ENCODE measurements around the gene LRP1-AS. TPM values are rescaled to one million over a fixed set of nuclear protein-coding genes. Genes with fewer than 3 reads are reported as not detected.

LRP1-AS gene
- not detected for polyA plus RNA-seq (2013, experiment 1 of 2; ENCODE audit: insufficient read length)
- not detected for polyA plus RNA-seq (2013, experiment 2 of 2; ENCODE audit: insufficient read length)

- DNase-seq, result peak; percentile 68
These were observed at the start of gene LRP1-AS for GRCh38 chr12:57146961-57147944. Gene LRP1-AS, minus strand, starts transcription at chr12:57147619.

DNA sequence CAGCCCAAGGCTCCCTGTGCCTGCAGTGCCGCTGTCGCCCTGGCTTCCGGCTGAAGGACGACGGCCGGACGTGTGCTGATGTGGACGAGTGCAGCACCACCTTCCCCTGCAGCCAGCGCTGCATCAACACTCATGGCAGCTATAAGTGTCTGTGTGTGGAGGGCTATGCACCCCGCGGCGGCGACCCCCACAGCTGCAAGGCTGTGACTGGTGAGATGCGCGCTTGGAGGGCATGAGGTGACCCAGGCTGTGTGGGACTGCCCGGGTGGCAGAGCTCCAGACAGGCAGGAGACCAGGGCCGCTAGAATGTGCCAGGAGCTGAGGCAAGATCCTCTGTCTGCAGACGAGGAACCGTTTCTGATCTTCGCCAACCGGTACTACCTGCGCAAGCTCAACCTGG lies 49.5 kb upstream of the LRP1-AS start:
- DNase-seq, result no peak

DNA sequence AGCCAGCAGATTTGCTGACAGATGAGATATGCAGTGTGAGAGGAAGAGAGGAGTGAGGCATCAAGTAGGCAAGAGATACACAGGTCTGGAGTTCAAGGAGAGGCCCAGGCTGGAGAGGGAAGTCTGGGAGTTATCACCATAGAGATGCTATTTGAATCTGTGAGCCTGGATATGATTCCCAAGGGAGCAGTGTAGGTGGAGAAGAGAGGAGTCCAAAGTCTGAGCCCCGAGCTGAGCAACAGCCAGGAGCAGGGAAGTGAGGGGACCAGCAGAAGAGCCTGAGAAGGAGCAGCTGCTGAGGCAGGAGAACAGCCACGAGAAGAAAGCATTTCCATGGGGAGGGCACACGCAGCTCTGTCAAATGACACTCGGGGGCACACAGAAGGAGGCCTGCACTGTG lies 49.0 kb upstream of the LRP1-AS start:
- DNase-seq, result no peak

GRCh38 chr12:57195611-57196371 lies 48.4 kb upstream of the LRP1-AS start:
- DNase-seq, result no peak

DNA sequence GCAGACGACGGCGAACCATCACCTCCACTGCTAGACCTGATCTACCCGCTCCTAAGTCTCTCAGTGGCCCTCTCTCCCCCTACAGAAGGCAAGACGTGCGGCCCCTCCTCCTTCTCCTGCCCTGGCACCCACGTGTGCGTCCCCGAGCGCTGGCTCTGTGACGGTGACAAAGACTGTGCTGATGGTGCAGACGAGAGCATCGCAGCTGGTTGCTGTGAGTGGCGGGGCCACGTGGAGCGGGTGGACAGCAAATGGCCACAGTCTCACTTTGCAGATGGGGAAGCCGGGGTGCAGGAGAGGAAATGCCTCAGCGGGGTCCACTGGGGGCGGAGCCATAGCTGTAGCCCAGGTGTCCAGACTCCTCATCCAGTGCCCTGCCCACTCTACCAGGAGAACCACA lies 47.8 kb upstream of the LRP1-AS start:
- DNase-seq, result no peak

GRCh38 chr12:57194253-57194652 lies 46.8 kb upstream of the LRP1-AS start:
- no peak for DNase-seq

DNA sequence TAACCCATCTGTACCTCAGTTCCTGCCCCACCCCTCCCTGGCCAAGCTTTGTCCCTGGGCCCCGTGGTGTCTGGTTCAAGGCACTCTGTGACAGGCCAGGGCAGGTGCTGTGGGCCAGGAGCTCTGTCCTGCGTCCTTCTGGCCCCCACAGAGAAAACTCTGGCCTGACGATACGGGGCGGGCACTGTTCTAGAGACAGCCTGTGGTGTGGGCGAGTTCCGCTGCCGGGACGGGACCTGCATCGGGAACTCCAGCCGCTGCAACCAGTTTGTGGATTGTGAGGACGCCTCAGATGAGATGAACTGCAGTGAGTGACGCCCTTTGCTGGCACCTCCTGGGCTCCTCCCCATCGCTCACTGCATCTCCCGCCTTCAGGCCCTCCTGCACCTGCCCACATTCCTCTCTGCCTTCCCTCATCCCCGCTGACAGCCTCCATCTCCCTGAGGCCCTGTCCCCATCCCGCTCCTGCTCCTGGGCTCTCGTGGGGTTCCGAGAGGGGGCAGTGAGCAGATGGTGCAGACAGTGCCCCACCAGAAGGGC lies 46.4 kb upstream of the LRP1-AS start:
- no peak for DNase-seq

DNA sequence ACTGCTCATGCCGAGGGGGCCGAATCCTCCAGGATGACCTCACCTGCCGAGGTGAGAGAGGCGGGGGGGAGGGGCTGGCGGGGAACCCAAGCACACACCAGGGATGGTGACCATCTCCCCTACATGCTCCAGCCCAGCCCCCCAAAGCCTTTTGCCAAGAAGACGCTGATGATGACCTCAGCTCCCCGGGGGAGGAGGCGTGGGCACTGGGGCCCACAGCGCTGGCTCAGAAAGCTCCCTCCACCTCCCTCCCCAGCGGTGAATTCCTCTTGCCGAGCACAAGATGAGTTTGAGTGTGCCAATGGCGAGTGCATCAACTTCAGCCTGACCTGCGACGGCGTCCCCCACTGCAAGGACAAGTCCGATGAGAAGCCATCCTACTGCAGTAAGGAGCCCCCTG lies 45.5 kb upstream of the LRP1-AS start:
- DNase-seq, result no peak

DNA sequence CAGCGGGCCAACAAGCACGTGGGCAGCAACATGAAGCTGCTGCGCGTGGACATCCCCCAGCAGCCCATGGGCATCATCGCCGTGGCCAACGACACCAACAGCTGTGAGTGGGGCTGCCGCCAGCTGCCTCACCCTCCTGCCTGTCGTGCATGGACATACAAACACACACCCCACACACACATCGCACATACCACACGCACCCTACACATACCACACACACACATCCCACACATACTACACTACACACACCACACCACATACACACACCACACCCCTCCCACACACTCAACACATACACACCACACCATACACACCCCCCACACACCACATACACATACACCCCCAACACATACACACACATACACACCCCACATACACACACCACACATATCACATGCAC lies 44.0 kb upstream of the LRP1-AS start:
- no peak for DNase-seq

DNA sequence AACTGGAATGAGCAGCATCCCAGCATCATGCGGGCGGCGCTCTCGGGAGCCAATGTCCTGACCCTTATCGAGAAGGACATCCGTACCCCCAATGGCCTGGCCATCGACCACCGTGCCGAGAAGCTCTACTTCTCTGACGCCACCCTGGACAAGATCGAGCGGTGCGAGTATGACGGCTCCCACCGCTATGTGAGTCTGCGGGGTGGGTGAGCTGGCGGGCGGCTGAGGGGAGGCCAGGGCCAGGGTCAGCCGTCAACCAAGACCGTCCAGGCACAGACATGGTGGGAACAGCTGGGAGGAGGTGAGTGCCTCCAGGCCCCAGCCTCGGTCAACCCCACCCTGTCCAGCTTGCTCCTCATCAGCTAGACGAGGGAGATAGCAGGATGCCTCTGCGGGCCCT lies 43.4 kb upstream of the LRP1-AS start:
- DNase-seq, result no peak

DNA sequence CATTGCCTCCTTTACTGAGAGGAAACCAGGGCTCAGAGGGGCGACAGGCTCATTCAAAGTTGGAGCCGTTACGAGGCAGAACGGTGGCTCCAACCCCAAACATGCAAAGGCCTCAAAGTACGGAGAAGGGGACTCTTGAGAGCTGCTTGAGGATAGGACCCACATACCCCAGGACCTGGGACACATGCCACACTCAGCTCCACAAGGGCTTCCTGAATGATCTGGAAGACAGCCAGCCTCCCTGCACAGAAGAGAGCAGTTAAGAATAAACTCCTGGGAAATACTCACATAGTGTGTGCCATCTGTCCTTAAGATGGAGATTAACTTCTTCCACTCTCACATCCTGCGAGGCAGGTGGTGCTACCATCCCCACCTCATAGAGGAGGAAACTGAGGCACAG lies 42.6 kb upstream of the LRP1-AS start:
- peak; percentile 16 for DNase-seq

DNA sequence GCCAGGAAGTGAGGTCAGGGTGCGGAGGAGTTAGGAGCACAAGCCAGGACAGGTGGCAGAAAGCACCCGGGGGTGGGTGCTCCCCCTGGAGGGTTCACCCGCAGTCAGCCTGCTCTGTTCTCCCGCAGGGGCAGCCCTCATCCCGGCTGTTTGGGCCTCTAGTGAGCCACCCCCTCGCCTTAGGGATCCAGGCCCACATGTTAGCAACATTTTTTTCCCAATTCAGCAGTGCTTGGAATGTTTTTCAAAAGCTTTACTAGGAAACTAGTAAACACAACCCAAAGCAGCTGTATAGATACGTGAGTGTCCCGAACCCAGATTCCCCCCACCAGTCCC lies 40.6 kb upstream of the LRP1-AS start:
- DNase-seq, result no peak

DNA sequence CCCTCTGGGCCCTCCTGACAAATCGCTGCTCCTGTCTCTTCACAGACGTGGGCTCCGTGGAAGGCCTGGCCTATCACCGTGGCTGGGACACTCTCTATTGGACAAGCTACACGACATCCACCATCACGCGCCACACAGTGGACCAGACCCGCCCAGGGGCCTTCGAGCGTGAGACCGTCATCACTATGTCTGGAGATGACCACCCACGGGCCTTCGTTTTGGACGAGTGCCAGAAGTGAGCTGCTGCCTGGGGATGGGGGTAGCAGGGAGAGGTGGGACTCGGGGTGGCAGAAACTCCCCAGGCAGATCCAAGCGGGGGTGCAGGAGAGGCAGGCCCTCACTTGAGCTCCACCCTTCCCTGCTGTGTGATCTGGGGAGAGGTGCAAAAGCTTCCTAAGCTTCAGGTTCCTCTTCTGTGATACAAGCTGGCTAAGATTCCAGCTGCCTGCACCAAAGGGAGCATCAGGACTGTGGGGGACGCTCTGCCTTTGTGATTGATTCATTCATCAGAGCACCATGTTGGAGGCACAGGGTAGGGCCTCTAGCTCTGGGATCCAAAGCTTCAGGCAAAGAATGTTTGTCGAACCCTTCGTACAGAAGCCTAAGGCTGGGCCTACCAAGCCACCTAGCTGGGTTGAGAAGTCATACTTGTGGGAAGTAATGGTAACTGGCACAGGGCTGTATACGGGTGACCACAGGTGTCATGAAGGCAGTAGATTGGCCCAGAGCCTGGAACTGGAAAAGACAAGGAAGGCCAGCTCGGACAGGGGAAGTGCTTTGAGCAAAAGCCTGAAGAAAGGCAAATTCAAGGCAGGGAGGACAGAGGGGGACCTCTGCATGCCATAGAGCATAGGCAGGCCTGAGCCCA lies 40.0 kb upstream of the LRP1-AS start:
- no peak for DNase-seq

- DNase-seq, result no peak
These were observed 38.6 kb upstream of the LRP1-AS start for GRCh38 chr12:57185906-57186508.

GRCh38 chr12:57185403-57185802 lies 38.0 kb upstream of the LRP1-AS start:
- no peak for DNase-seq

DNA sequence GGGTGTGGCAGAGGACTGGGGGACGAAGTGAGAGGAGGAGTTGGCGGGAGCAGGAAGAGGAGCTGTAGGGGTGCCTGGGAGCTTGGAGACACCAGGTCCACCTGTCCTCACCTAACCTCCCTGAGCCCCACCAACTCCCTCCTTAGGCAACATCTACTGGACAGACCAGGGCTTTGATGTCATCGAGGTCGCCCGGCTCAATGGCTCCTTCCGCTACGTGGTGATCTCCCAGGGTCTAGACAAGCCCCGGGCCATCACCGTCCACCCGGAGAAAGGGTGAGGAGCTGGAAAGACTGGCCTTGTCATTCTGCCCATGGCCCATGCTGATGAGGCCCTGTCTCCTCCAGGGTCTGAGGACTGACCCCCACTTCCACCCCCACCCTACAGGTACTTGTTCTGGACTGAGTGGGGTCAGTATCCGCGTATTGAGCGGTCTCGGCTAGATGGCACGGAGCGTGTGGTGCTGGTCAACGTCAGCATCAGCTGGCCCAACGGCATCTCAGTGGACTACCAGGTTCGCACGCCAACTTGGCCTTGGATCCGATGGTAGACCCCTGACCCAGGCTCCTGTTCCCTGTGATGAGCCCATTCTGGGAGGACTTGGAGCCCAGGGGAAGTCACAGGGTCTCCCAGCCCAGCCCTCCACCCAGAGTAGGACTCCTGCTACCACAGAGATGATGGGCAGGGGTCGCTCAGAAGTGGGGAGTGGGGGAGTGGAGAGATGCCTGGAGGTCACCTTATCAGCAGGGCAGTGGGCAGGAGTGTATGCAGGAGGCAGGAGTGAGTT lies 36.7 kb upstream of the LRP1-AS start:
- no peak for DNase-seq

DNA sequence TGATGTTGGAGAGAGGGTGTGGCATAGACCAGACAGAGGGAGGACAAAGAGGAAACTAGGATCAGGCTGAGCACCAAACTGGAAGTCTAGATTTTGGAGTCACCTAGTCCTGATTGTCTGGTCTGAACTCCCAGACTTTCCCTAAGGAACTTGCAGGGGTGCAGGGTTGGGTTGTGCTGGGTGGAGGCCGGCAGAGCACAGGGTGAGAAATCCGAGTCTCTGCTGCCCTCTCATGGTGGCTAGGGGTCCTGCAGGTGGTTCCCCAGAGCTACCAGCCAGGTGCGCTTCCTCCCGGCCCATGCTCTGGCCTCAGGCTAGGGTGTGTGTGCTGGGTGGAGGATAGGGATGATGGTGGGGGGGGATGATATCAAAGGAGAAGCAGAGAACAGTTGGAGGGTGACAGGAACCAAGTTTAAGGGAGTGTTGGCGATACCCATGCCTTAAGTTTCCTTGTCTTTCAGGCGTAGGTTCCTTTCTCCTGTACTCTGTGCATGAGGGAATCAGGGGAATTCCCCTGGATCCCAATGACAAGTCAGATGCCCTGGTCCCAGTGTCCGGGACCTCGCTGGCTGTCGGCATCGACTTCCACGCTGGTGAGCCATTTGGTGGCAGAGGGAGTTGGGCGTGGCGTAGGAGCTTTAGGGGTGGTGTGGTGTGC lies 35.6 kb upstream of the LRP1-AS start:
- DNase-seq, result peak; percentile 63

GRCh38 chr12:57181561-57182155 lies 34.2 kb upstream of the LRP1-AS start:
- DNase-seq, result no peak

DNA sequence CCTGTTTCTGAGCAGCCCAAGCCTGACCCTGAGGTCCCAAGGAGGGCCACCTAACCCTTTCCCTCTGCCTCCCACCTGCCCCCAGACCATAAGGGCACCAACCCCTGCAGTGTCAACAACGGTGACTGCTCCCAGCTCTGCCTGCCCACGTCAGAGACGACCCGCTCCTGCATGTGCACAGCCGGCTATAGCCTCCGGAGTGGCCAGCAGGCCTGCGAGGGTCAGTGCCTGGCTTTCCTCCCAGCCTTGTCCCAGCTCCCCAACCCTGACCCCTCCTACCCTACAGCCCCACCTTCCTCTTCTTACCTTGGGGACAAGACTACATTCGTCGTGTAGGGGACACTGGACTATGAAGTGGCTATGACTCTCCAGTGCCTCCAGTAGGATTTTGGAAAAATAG lies 33.7 kb upstream of the LRP1-AS start:
- DNase-seq, result no peak
